ENCODE measurements around the gene CD6.

- TF ChIP-seq, protein P1, sequence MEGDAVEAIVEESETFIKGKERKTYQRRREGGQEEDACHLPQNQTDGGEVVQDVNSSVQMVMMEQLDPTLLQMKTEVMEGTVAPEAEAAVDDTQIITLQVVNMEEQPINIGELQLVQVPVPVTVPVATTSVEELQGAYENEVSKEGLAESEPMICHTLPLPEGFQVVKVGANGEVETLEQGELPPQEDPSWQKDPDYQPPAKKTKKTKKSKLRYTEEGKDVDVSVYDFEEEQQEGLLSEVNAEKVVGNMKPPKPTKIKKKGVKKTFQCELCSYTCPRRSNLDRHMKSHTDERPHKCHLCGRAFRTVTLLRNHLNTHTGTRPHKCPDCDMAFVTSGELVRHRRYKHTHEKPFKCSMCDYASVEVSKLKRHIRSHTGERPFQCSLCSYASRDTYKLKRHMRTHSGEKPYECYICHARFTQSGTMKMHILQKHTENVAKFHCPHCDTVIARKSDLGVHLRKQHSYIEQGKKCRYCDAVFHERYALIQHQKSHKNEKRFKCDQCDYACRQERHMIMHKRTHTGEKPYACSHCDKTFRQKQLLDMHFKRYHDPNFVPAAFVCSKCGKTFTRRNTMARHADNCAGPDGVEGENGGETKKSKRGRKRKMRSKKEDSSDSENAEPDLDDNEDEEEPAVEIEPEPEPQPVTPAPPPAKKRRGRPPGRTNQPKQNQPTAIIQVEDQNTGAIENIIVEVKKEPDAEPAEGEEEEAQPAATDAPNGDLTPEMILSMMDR (IDR thresholded peaks at IDR 0.05) = no peak
- TF ChIP-seq POLR2A (IDR thresholded peaks at IDR 0.05) = no peak
Measured at GRCh38 chr11:61022311-61023085, 51.0 kb downstream of the CD6 start.

All from lower leg skin (tissue), 3 donors.